NCI-H187 treated with DMSO at 0.1 percent for 48 hours (cell line): Measurements from ENCODE around the gene HS3ST4.

ENCODE experiments used
- DNase-seq: peaks from one replicate; lab custom pipeline; 2025; lab: John Stamatoyannopoulos, UW

HS3ST4 gene

DNA sequence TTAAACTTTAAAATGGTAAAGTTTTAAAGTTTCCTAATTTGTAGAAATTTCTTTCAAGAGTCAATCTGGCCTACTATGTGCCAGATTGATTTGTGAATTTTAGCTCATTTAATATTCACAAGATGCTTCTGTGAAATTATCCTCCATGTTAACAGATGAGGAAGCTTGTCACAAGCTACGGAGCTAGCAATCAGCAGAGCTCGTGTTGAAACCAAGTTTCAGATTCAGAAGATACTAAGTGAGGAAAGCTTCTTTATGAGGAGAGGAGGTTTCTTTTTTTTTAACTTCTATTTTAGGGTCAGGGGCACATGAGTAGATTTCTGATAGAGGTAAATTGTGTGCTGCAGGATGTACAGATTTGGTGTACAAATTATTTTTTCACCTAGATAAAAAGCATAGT, 135.9 kb downstream of the HS3ST4 start:
- no peak for DNase-seq

DNA sequence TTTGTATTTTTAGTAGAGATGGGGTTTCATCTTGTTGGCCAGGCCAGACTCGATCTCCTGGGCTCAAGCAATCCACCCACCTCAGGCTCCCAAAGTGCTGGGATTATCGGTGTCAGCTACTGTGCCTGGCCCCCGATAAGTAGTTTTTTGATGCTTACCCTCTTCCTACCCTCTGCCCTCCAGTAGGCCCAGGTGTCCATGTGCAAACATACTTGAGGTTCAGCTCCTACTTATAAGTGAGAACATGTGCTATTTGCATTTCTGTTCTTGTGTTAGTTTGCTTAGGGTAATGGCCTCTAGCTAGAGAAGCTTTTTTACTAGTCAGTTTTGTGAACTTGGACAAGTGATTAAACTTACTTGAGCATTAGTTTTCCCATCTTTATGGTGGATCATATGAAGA, 136.8 kb downstream of the HS3ST4 start:
- DNase-seq: no peak

DNA sequence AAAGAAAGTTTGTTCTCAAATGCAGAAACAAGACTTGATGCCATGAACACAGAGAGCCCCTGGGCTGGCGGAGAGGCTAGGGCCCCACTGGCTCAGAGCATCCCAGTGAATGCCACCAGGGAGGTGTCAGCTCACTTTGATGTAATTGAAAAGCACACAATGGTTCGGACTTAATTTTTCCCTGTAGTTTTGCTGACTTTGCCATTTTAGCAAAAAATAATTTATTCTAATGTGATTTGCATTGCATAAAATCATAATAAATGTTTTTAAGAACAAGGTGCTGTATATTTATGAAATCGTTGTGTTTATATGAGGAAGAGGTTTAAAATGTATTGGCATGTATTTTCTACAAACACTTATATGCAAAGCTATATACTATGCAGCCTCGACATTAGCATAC, 140.5 kb downstream of the HS3ST4 start:
- DNase-seq: no peak

DNA sequence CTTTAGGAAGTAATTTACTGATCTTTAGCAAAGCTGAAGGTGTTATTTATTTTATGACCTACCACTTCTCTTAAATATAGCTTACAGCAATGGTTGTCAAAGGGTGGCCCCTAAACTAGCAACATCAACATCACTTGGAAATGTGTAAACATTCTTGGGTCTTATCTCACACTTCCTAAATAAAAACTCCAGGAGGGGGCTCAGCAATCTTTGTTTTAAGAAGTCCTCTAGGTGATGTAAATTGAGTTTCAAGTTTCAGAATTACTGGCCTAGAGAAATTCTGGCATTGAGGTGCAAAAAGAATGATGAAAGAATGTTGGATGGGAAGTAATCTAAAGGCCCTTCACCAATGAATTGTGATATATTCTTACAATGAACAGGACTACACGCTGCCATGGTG, 142.3 kb downstream of the HS3ST4 start:
- DNase-seq: no peak

DNA sequence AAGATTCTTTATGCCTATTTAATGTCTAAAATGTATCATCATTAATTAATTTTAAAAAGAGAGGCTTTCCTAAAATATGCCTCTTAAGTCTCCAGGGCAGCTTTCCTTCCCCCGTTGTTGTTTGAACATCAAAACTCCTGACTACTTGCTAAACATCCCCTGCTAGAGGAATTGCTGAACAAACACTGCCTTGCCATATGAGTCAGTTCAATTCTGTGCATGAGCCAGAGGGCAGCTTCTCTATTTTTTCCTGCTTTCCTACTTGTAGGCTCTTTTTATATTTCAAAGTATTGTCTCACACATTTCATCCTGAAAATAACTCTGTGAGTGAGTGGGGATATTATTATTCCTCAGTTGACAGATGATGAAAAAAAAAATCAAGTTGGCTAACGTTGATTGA, 143.4 kb downstream of the HS3ST4 start:
- no peak for DNase-seq

DNA sequence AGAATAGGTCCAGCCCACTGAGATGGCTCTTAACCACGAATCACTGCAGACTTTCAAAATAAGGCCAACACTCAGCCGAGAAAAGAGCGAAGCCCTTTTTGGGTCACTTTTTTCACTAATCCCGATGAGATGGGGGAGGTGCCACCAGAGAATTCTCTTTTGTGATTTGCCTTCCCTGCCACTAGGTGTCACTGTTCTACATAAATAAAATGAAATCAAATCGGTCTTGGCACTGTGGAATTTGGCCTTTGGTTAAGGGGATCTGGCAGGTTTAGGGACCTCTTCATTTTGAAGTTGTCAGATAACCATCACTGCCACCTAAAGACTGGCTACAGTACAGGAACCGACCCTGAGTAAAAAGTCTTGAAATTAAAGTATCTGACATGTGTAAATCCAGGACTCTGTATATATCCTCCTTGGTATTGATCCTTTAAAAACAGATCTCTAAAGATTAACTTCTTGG, 147.0 kb downstream of the HS3ST4 start:
- peak; percentile 40 for DNase-seq

DNA sequence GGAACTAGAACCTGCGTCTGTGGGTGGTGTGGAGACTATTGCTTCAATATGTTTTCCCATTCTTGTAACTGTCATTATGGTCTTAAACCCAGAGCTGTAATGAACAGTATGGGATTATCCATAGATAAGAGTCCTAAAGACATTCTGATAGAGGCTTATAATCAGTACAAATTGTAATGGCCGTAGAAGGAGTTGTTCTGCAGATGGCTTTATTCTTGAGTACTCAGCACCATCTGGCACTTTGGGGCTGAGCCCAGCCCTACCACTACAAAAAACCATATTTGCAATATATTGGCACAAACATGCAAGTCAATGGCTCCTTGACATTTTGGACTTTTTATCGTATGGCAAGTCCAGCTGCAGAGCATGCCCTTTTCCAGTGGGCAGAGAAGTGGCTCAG, 150.0 kb downstream of the HS3ST4 start:
- DNase-seq: no peak

DNA sequence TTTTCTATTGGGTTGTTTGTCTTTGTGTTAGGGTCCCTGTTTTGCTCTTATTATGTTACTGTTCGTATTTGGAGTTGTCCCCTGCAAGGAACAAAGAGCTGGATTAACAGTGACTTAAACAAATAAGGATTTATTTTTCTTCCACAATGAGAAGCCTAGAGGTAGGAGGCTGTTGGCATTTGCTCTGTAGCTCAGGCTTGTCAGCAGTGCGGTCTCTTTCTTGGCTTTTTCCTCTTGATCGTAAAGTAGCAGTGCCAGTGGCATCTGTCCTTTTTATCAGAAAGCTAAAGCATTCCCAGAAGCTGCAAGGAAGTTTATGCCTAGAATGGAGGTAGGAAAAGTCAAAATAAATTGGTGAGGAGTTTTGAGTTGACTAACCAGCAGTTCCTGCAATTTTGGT, 154.1 kb downstream of the HS3ST4 start:
- no peak for DNase-seq

DNA sequence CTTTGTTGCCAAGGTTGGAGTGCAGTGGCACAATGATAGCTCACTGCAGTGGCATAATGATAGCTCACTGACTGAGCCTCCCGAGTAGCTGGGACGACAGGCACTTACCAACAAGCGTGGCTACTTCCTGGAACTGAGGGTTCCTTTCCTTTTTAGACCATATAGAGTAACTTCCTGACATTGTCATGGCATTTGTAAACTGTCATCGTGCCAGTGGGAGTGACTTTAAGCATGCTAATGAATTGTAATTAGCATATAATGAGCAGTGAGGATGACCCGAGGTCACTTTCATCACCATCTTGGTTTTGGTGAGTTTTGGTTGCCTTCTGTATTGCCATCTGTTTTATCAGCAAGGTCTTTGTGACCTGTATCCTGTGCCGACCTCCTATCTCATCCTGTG, 162.4 kb downstream of the HS3ST4 start:
- no peak for DNase-seq

DNA sequence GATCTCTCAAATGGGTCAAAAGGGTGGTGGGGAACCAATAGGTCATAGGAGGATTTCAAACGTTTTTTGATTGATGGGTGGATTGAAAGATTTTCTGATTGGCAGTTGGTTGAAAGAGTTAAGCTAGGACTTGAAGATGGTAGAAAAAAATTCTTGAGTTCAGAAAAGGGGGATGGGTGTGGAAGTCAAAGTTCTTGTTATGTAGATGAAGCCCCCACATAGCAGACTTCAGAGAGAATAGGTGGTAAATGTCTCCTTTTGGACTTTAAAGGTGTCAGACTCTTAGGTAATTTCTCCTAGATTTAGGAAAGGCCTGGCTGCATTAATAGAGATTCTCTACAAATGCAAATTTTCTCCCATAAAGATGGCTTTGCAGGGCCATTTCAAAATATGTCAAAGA, 163.3 kb downstream of the HS3ST4 start:
- no peak for DNase-seq

DNA sequence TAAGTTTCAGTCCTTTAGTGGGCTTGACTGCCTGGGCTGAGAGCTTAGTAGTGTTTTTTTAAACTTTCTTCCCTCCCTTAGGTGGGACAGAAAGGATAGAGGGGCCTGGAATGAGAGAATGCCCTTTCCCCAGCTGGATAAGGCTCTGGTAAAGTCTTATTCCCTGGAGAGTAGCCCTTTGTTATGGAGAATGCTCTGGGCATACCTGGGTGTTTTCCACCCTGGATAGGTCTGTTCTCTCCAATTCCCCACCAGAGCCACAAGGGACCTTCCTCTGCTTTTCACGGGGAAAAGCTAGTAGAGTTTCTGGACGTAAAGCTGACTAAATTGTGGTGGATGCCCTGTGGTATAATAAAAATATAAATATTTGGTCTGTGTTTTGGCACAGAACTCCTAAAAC, 164.1 kb downstream of the HS3ST4 start:
- no peak for DNase-seq

DNA sequence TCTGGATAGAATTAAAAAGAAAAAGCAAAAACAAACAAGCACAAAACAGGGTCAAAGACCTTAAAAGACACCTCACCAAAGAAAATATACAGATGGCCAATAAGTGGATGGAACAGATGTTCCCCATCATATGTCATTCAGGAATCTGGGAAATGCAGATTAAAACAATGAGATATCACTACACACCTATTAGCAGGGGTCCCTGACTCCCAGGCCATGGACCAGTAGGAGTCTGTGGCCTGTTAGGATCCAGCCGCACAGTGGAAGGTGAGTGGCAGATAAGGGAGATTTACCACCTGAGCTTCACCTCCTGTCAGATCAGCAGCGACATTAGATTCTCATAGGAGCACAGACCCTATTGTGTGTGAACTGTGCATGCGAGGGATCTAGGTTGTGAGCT, 167.9 kb downstream of the HS3ST4 start:
- DNase-seq: no peak

DNA sequence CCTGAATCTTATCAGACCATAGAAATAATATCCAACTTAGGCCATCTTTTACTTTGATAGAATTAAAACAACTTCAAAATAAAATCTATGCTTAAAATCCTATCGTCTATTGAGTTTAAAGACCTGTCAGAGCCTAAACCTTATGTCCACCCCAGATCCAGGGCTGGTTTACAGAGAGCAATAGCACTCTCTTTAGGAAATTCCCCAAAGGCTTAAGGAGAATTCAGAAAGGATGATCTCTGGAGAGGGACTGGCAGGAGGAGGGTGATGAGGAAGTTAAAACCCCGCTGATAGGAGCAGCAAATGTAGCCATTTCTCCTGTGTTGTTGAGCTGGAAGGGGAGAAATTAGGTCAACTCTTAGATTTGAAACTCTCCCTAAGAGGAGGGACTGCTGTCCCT, 175.3 kb downstream of the HS3ST4 start:
- no peak for DNase-seq

DNA sequence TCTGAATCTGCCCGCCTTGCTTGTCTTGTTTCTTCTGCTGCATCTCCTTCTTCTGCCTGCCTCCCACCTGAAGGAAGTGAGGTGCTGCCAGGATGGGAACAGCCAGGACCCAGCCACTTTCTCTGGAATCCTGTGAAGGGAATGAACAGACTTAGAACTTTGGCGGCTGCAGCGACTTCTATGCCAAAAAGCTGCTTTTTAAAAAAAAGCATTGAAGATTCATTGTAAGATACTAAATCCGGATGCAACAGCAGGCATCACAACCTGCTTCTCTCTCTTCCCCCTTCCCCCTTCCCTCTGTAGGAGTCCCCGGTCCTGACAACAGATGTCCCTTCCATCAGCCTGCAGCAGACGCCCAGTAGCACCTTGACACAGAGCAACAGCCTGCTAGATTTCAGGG, 176.3 kb downstream of the HS3ST4 start:
- DNase-seq: no peak

DNA sequence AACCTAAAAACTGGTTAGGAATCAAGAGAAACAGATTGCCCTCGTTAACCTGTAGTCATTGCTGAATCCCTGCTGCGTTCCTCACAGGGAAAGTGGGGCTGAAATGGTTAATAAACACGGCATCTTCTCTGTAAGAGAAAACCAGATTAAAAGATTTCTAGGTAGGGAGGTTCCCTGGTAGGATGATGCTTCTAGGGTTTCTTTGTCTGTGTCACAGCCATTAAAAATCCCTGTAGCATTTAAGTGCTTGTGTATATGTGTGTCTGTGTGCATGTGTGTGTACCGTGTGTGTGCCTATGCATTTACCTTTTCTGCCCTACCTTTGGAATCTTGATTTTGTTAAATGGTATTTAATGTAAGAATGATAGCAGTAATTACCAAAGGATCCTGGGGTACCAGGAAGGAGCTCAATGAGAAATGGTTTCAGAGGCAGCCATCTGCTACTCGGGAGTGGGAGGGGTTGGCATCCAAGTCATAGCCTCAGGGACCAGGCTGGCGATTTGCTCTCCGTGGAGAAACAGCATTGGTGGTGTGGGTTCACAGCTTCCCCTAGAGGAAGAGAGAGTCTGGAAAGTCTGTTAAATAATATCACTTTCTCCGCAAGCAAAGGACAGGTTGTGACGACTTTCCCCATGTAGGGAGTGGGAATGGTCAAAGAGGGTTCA, 177.1 kb downstream of the HS3ST4 start:
- DNase-seq: no peak

DNA sequence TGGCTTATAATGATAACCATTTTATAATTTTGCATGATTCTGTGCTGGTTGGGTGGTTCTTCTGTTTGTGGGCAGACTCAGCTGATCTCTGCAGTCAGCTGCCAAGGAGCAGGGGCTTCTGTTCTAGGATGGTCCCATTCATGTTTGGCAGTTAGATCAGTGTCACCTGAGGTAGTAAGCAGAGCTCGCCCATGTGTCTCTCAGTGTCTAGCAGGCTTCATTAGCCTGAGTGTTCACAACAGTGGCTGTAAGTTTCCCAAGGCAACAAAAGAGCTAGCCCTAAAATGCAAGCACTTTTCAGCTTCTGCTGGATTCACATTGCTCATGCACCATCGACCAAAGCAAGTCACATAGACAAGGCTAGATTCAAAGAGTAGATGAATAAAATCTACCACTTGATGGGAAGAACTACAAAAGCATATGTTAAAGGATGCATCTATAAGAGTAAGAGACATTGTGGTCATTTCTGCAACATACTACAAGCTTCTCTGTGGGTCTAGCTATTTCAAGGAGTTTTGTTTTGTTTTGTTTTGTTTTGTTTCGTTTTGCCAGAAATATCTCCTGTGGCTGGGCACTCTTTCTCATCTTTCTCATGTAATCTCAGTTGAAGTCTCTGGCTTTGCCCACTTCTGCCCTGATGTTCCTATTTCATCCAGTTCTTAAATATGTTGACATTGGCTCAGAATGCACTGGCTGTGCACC, 180.8 kb downstream of the HS3ST4 start:
- DNase-seq: no peak

DNA sequence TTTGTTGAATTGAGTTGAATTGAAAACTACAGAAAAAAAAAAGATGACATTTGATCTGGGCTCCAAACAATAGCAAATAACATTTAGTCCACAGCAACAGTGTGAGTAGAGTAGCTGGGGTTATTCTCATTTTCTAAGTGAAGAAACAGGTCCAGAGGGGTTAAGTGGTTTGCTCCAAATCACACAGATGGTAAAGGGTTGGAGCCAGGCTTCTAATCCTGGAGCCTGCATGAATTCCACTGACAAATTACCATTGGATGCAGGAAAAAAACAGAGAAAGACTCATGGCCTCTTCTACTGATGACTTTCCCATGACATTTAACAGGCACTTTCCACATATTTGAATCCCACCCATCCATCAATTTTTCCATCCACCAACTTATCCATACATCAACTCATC, 182.4 kb downstream of the HS3ST4 start:
- no peak for DNase-seq

DNA sequence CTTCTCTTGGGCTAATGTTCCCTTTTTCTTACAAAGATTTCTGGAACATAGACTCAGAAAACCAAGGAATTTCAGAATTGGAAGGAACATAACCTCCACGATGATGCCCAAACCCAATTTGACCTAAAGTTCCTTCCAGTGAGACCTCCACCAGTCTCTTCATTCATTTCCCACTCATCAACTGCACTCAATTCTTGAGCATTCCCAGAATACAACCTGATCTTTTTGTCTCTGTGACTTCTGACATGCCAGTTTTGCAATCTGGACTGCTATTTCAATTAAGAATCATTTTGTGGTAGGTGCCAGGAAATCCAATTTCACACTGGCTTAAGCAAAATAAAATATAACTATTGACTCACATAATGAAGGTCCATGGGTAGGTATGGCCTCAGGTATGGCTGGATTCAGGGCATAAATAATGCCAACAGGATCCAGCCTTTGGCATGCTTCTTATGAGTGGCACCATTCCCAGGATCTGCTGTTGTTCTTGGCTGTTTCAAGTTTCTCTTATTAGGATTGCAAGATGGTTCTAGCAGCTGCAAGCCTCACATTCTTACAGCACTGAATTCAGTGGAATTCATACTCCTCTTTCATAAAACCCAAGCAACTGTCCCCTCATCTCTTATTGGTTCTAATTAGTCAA, 184.3 kb downstream of the HS3ST4 start:
- no peak for DNase-seq

DNA sequence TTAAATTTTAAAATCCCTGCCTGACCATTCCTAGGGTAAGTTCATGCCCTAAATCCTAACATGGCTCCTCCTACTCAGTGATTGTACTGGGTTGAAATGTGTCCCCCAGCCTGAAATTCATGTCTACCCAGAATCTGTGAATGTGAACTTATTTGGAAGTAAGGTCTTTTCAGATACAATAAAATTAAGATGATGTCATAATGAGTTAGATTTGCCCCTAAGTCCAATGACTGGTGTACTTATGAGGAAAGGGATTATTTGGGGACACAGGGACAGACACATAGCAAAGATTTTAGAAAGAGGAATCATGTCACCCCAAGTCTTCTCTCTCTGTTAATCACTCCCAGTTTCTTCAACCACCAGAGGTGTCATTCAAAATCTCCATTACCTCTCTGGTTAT, 185.3 kb downstream of the HS3ST4 start:
- no peak for DNase-seq

DNA sequence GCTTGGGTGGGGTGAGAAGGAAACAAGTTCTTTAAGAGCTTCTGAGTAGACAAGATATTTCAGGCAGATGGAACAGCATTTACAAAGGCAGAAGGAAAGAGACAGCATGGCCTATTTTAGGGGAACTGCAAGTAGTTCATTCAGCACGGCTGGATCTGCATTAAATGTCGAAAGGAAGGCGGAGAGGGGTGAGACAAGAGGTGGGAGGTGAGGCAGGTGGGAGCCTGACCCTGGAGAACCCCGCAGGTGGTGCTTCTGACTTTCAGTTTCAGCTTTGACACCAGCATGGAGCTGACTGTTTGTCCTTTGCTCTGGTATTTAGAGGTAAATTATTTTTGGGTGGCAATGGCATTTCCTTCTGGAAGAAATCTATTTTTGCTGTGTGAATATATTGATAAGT, 194.8 kb downstream of the HS3ST4 start:
- no peak for DNase-seq

DNA sequence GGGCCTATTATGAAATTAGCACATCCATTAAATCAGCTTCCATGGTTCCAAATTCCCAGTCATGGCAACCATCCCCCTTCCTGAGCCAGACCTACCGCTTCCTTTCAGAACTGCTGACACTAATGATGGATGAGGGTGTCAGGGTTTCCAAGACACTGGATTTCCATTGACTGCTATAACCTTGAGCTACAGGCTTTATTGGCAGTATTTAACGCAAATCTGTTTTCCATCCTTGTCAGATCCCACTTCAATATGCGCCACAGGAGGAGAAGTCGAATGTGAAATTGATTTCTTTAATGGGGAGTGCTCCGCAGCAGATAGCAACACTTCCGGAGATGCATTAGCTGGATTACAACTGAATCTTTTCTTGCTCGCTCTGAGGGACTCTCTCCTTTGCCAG, 197.1 kb downstream of the HS3ST4 start:
- DNase-seq: no peak

DNA sequence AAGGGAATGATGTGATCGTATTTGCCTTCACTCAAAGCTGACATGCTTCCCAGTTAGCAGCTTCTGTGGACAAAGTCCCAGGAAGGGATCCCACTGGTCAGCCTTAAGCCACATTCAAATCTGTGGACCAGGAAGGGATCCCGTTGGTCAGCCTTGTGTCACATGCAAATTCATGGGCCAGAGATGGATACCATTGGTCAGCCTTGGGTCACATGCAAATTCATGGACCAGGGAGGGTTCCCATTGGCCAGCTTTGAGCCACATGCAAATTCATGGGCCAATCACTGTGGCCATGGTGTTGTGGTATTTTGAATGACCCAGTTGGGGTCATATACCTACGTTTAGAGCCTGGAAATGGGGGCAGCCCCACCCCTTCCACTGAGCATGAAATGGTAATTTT, 201.6 kb downstream of the HS3ST4 start:
- no peak for DNase-seq

DNA sequence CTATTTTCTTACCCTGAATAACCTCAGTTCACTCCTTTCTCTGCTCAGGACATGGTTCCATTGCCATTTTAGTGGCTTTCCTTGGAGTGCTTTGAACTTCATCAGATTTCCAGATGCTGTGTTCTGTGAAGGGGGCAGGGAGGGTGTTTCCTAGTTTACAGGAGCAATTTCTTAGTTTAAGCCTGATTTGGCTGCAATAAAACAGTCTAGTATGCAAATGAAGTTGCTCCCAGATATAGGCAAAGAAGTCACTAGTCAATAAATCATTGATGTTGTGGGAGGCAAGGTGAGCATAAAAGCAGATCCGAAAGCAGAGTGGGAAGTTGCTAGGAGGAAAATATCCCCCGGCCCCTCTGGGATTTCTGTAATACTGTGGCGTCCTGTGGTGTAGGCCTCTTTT, 202.3 kb downstream of the HS3ST4 start:
- DNase-seq: no peak

DNA sequence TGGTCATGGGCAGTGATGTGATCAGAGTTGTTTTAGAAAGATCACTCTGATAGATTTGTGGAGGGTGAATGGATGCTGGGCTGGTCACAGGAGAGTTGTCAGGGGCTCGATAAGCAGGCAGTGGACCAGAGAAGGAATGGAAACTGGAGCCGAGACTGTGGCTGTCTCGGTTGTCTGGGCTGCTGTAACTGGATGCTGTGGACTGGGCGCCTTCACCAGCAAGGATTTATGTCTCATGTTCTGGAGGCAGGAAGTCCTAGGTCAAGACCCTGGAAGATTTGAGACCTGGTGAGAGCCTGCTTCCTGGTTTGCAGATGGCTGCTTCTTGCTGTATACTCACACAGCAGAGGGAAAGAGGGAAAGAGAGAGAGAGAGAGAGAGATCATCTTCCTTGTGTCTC, 203.6 kb downstream of the HS3ST4 start:
- no peak for DNase-seq
